ENCODE measurements around the gene ZSCAN10. TPM values are rescaled to one million over a fixed set of nuclear protein-coding genes. Genes with fewer than 3 reads are reported as not detected.
"Not testable (repeated sequence)": the region's sequence is repeated elsewhere in the genome, so short reads cannot be mapped to it uniquely, and the experiment has no call there.

Gene ZSCAN10
- total RNA-seq, 1 donor from 2014 or later, result 50.7 TPM

DNA sequence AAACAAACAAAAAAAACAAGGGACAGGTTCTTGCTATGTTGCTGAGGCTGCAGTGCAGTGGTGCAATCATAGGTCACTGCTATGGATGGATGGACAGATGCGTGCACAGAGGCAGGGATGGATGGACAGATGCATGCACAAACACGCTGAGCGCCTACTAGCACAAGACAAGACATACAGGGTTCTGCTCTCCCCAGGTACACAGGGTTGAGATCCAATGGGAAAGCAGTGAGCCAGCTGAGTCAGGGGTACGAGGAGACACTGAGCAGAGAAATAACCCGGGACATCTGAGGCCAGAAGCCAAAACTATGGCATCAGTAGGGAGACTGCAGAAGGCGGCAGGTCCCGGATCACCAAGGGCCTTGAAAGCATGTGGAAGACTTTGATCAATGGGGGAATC is 27.4 kb downstream of the ZSCAN10 start:
- H3K4me1 Mint-ChIP-seq (ENCODE audit: unreplicated experiment), result peaks cover 13% of the 10 kb centered on the region

DNA sequence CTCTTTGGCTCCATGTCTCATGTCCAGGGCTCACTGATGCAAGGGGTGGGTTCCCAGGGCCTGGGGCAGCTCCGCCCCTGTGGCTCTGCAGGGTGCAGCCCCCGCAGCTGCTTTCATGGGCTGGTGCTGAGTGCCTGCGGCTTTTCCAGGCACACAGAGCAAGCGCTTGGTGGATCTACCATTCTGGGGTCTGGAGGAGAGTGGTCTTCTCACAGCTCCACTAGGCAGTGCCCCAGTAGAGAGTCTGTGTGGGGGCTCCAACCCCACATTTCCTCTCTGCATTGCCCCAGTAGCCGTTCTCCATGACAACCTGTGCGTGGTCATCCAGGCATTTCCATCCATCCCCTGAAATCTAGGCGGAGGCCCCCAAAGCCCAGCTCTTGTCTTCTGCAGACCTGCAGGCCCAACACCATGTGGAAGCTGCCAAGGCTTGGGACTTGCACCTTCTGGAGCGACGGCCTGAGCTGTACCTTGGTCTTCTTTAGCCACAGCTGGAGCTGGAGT is 28.4 kb downstream of the ZSCAN10 start:
- no peaks in the 10 kb centered on the region for H3K9me3 Mint-ChIP-seq (ENCODE audit: unreplicated experiment)
- no peak overlapping the region for H3K4me3 Mint-ChIP-seq (ENCODE audit: unreplicated experiment)
- DNase-seq (ENCODE audit: low spot score), result no peak

More for the DNA sequence above, 27.4 kb downstream of the ZSCAN10 start:
- Mint-ChIP-seq H3K36me3 (ENCODE audit: low read depth, unreplicated experiment) (peaks cover 11% of the 10 kb centered on the region), H3K4me3 (ENCODE audit: unreplicated experiment) (no peak overlapping the region), H3K27ac (ENCODE audit: unreplicated experiment) (no peak overlapping the region), H3K9me3 (ENCODE audit: unreplicated experiment) (no peaks in the 10 kb centered on the region), H3K27me3 (ENCODE audit: unreplicated experiment) (peaks cover 5% of the 10 kb centered on the region)
- TF ChIP-seq CTCF (IDR thresholded peaks at IDR 0.05; ENCODE audit: unreplicated experiment), result no peak
- DNase-seq (ENCODE audit: low spot score), result no peak

GRCh38 chr16:3069146-3069545 is 29.9 kb downstream of the ZSCAN10 start:
- H3K4me3 Mint-ChIP-seq (ENCODE audit: unreplicated experiment); DNase-seq (ENCODE audit: low spot score); H3K4me1 Mint-ChIP-seq (ENCODE audit: unreplicated experiment); H3K27ac Mint-ChIP-seq (ENCODE audit: unreplicated experiment); H3K36me3 Mint-ChIP-seq (ENCODE audit: low read depth, unreplicated experiment); H3K27me3 Mint-ChIP-seq (ENCODE audit: unreplicated experiment); H3K9me3 Mint-ChIP-seq (ENCODE audit: unreplicated experiment): not testable (repeated sequence)

More for the DNA sequence above, 28.4 kb downstream of the ZSCAN10 start:
- no peak for TF ChIP-seq CTCF (IDR thresholded peaks at IDR 0.05; ENCODE audit: unreplicated experiment)
- peaks cover 6% of the 10 kb centered on the region for H3K27me3 Mint-ChIP-seq (ENCODE audit: unreplicated experiment)
- peaks cover 13% of the 10 kb centered on the region for H3K4me1 Mint-ChIP-seq (ENCODE audit: unreplicated experiment)
- peaks cover 10% of the 10 kb centered on the region for H3K36me3 Mint-ChIP-seq (ENCODE audit: low read depth, unreplicated experiment)
- H3K27ac Mint-ChIP-seq (ENCODE audit: unreplicated experiment), result no peak overlapping the region

GRCh38 chr16:3068487-3068886 is 30.6 kb downstream of the ZSCAN10 start:
- Mint-ChIP-seq H3K27ac (ENCODE audit: unreplicated experiment) (no peak overlapping the region), H3K27me3 (ENCODE audit: unreplicated experiment) (peaks cover 6% of the 10 kb centered on the region), H3K4me3 (ENCODE audit: unreplicated experiment) (no peak overlapping the region), H3K9me3 (ENCODE audit: unreplicated experiment) (no peaks in the 10 kb centered on the region), H3K4me1 (ENCODE audit: unreplicated experiment) (peaks cover 4% of the 10 kb centered on the region), H3K36me3 (ENCODE audit: low read depth, unreplicated experiment) (peaks cover 9% of the 10 kb centered on the region)
- no peak for DNase-seq (ENCODE audit: low spot score)
- no peak for TF ChIP-seq CTCF (IDR thresholded peaks at IDR 0.05; ENCODE audit: unreplicated experiment)

- peaks cover 4% of the 10 kb centered on the region for H3K27me3 Mint-ChIP-seq (ENCODE audit: unreplicated experiment)
- no peak for TF ChIP-seq CTCF (IDR thresholded peaks at IDR 0.05; ENCODE audit: unreplicated experiment)
- no peak overlapping the region for H3K27ac Mint-ChIP-seq (ENCODE audit: unreplicated experiment)
- DNase-seq (ENCODE audit: low spot score), result no peak
- H3K36me3 Mint-ChIP-seq (ENCODE audit: low read depth, unreplicated experiment), result peaks cover 9% of the 10 kb centered on the region
- no peak overlapping the region for H3K4me3 Mint-ChIP-seq (ENCODE audit: unreplicated experiment)
- no peaks in the 10 kb centered on the region for H3K9me3 Mint-ChIP-seq (ENCODE audit: unreplicated experiment)
- H3K4me1 Mint-ChIP-seq (ENCODE audit: unreplicated experiment), result no peaks in the 10 kb centered on the region
Measured at GRCh38 chr16:3066440-3066748, 32.7 kb downstream of the ZSCAN10 start.
